GM18873 (cell line): ENCODE measurements around the gene H2BK1.

Experiments
- ATAC-seq: cut with Tn5 transposase; IDR thresholded peaks from one replicate; pipeline ENCODE4 v1.9.1; 2021; ENCODE audit warnings: mild to moderate bottlenecking, moderate library complexity, moderate number of reproducible peaks; ENCODE audit not compliant: unreplicated experiment, low FRiP score

Gene H2BK1

DNA sequence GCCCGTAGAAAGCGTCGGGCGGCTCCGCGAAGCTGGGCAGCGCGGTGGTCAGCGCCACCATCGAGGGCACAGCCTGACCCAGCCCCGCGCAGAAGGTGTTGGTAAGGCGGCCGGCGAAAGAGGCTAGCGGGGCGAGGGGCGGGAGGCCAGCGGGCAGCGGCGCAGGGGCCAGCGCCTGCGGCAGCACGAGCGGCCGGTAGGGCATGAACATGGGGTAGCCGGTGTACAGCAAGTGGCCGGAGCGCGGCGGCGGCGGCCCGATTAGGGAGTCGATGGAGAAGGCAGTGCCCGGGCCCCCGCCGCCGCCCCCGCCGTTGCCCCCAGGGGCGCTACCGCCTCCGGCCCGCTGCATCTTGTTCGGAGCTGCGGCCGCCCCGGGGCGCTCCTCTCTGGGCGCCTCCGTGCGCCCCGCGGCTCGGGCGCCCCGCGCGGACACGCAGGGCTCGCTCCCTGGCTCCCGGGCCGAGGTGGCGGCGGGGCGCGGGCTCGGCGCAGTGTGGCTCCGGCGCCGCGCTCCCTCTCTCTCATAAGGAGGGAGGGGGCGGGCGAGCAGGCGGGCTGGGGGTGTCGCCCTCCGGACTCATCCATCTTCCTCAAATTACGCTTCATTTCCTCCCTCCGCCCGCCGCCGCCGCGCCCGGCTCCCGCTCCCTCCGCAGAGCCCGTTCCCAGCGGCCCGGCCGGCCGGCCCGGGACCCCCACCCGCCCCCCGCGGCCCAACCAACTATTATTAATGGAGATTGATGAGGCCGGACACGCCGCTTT, 42.9 kb downstream of the H2BK1 start, which contains the start of gene GBX1:
Gene GBX1, minus strand, starts transcription at position 498 of the 765 bp plus-strand sequence. Its CDS starts 146 bp downstream, at position 352.
- no peak for ATAC-seq

- no peak for ATAC-seq
Observed at GRCh38 chr7:151166629-151167196, 43.6 kb downstream of the H2BK1 start.

DNA sequence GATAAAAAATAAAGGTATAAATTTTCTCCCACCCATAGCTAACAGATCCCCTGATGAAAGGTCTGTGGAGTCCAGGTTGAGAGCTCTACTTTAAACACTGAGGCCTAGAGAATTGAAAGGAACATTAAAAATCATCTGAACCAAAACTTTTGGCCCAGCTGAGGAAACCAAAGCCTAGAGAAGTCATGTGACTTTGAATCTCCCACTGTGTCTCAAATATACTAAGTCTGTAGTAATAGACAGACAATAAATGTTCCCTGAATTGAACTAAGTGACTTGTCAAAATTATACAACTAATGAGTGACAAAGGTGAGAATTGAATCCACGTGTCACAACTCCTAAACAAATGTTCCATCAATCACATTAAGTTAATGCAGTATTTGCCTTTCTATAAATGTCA, 48.5 kb downstream of the H2BK1 start:
- ATAC-seq: no peak
